HG03175 (cell line): Measurements from ENCODE around the gene COL23A1.

Experiments
- ATAC-seq: cut with Tn5 transposase; IDR thresholded peaks from one replicate; pipeline ENCODE4 v1.9.1; 2021; ENCODE audit warnings: mild to moderate bottlenecking, moderate library complexity; ENCODE audit not compliant: unreplicated experiment

Gene COL23A1

DNA sequence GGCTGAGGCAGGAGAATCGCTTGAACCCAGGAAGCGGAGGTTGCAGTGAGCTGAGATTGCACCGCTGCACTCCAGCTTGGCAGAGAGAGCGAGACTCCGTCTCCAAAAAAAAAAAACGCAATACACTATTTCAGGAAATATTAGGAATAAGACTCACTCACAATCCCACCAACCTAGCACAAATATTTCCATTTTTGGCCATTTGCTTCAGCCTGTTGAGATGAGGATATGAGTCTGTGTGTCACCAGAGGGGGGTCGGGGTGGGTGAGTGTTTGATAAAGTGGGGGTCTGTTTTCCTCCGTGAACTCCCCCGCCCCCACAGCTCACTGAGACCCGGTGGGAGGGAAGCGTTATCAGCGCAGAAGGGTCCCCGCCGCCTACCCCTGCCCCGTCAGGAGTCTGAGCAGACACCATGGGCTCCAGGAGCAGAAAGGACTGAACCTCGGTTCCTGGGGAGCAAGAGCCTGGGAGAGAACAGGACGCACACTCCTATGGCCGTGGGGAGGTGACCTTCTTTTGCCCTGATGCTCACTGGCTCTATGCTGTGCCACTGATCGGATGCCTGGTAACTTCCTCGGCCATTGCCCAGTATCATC, 203.8 kb downstream of the COL23A1 start:
- no peak for ATAC-seq

DNA sequence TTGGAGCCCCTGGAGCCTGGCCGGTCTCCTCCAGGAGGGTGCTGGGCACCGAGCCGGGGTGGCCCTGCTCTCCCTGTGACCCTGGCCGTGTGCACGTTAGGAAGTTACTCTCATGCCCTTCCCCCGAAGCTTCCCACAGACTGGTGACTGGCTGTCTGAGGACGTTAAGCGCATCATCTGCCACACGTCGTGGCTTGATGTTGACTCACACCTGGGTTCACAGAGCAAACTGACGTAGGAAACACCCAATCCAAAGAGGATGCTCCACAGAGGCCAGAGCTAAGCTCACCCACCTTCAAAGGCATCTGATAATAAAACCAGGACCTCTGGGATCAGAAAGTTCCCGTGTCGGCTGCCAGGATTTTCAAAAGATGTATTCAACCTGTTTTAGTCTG, 204.7 kb downstream of the COL23A1 start:
- ATAC-seq, result no peak

DNA sequence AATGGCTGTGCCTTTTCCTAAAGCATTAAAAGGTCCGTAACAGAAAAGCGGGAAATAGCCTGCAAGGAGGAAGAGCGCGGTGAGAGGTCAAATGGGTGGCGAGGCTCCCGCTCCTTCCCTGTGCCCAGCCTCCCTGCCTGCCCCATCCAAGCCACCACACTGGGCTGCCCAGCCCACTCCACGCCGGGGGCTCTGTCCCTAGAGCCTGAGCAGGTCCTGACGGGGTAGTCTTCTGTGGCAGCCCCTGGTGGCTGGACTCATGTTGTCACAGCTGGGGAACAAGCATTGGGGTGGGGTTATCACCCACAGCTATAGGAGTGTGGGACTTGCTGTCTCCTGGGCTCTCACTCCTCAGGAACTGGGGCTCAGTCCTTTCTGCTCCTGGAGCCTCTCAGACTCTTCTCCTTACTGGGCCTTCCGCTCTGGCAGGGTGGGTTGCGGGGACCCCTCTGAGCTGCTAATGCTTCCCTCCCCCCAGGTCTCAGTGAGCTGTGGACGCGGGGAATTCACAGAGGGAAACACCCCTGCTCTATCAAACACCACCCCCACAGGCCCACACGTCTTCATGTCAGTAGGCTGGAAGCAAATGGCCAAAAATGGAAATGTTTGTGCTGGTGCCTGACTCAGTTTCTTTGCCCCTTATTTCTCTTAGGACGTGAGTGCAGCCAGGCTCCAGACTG, 205.2 kb downstream of the COL23A1 start:
- ATAC-seq, result no peak

DNA sequence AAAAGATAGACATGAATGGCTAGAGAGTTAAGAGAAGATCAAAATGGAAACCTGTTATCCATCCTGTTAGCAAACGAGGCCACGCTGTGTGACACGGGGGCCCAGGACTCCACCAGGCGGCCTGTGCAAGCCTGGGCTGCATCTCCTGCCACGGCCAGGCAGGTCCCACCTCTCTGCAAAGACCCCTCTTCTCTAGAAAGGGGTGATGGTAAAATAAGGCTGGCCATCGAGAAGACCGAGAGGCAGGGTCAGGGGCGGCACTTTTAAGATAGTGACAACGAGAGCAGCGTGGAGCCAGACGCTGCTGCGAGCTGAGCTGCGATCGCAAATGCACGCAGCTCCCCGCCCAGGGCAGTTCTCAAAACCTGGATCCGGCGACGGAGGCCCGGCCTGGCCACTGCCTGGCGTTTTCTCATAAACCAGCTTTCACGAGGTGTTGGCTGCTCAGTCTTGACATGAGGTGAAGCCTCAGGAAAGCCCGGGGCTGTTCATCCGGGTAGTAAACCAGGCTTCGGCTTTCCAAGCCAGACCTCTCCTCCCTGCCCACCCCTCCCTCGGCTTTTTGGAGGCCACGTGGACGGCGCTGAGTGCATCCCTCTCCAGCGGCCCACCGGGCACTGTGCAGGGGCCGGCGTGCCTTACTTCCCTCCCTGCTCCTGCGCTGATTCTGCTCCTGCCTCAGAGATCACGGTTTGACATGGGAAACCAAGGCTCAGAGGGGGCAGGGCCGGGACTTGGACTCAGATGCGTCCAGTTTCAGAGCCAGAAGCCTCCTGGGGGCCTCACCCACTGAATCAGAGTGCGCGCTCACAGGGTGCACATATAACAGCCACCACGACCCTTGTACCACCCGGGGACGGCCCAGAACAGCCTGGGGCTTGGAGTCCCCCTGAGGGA, 206.0 kb downstream of the COL23A1 start:
- no peak for ATAC-seq

DNA sequence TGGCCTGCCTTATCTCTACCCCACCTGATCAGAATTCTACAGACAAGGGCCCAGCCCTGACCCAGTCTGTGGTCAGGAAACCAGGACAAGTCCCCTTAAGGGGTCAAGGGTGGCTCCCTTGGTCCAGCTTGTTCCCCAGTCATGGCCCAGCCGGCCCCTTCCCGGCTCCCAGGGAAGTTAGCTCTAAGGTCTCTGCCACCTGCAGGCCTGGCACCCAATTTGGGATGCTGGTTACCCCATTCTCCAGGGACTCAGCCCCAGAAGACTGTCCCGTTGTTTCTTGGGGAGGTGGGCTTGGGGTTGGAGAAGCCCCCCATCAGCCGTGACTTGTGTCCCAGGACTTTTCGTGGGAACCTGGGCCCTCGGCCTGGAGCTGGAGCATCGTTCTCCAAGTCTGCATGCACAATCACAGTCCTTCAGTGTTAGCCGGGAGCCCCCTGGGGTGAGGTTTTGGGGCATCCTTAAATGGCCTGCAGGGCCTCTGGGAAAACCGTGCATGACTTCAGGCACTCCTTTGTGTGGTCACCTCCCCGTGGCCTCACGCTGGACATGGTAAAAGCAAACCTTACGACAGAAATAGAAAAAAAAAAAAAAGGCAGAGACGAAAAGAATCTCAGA, 206.8 kb downstream of the COL23A1 start:
- ATAC-seq, result no peak

DNA sequence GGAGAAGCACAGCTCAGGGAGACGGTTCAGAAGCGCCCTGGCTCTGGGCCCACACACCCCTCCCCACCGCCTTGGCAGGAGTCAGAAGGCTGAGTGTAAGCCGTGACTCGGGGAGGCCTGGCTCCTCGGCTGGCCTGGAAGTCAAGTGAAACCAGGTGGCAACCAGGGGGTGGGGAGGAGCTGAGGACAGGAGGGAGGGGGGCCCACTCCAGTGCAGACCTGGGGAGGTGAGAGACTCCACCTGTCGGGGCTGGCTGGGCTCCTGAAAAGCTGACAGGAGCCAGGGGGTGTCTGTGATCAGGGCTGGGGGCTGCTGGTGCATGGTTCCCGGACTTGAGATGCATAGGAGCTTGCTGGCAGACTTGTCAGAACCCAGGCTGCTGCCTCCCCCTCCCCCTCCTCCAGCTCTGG, 207.4 kb downstream of the COL23A1 start:
- ATAC-seq, result no peak

DNA sequence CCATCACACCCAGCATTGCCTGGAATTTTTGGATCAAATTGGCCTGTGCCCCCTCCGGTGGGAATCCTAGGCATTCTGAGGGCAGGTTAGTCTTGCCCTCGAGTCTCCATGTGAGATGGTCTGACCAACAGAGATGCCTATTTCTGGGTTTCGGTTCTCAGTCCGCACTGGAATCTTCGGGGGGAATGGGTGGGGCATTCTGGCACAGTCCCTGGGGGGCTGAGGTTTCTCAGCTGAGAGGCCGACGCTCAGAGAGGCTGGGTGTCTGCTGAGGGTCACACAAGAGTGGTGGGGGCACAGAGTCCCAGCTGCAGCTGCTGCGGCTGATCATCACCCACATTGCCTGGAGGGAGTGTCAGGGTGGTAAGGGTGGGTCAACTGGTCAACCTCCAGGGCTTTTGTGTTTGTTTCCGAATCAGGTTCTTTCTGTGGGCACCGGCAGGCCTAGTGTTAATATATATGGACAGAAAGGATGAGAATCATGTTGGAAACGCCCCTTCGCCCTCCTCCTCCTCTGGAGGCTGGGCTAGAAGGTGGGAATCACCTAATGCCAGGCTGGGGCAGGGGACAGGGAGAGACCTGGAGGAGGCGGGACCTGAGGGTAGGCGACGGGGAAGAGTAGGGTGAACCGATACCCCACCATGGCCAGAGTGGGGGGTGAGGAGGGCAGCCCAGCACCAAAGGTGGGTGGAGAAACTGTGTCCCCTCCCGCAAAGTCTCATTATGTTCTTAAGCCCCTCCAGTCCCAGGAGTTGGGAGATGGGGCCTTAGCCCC, 208.1 kb downstream of the COL23A1 start:
- no peak for ATAC-seq

DNA sequence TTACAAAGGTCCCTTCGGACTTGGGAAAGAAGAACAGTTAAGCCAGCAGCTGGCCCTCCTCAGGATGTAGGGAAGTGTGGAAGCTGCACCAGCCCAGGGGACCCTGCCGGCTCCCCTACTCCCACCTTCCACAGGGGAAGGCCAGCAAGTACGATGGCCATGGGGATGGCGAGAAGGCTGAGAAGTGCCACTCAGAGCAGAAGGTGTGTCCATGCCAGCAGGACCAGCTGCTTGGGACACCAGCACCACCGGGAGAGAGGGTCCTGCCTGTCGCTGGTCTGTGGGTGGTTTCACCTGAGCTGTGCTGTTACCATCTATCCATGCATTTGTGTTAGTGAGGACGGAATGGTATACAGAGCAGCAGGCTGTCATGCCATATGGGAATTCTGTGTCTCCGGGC, 209.0 kb downstream of the COL23A1 start:
- ATAC-seq, result no peak

DNA sequence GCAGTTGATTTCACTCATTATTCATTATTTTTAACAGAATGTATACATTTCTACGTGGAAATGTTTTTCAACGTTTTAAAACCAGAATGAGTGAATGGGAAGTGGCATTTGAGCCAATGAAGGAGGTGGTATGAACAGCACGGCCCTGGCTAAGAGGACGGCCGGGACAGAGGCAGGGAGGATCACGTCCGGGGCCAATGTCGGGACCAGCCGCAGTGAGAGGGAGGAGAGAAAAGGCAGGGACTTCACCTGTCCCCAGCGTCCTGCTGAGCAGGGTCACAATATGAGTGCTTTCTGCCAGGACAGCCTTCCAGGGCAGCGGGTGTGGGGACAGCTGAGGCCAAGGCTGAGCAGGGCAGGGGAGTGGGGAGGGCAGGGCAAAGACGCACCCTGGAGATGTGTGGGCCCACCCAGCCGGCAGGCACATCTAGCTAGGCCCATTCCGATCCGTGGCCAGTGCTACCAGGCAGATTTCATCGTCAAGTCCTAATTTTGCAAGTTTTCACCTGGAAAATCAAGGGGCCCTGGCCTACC, 209.6 kb downstream of the COL23A1 start:
- ATAC-seq, result no peak

DNA sequence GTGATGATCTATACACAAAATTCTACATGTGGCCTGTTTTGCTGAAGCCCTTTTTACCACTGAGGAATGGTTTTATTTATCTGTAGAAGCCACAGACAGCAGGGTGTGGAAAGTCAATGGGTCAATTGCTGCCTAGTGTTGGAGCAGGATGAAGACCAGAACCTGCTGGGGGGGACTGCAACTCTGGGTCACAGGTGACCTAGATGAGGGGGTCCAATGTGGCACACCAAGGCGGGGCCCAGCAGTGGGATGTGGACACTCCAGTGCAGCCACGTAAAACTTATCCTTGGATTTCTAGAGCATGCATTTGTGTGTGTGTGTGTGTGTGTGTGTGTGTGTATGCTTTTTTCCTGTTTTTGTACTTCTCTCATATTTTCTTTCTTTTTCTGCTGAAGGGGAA, 210.1 kb downstream of the COL23A1 start:
- ATAC-seq, result no peak

DNA sequence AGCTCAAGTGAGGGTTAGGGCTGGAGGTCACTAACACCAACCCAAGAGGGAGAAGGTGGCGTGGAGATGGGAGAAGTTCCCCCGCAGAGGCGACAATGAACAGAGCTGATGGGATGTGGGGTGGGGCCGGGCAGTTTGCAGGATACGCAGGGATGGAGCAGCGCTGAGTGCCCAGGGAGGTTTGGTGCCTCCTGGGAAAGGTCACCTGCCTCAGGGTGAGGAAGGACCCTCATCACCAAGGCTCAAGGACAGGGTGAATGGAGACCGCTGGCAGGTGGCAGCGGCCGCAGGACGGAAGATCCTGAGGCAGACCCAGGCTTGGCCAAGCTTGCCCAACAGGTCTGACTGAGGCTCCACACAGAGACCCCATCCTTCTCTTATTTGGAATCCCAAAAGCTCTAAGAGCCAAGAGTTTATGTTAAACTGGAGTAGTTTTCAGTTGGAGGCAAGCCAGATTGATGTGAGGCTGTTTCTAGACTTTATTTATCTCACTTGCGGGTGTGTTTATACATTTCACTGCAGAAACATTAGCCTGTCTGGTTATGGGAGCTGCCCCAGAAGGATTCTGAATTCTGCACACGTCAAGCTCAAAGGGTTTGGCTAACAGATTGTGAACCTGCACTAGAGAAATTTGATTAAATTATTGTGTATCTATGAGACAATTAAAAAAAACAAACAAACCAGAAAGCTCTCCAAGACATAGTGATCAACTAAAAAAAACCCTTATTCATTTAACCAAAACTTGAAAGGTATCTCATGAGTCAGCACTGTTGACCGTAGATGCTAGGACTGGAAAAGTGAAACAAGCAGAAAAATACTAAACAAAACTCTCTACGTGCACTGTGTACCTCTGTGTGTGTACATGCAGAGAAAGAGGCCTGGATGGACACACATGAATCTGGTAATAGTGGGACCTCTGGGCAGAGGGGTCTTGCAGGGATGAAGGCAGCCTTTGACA, 211.4 kb downstream of the COL23A1 start:
- no peak for ATAC-seq

DNA sequence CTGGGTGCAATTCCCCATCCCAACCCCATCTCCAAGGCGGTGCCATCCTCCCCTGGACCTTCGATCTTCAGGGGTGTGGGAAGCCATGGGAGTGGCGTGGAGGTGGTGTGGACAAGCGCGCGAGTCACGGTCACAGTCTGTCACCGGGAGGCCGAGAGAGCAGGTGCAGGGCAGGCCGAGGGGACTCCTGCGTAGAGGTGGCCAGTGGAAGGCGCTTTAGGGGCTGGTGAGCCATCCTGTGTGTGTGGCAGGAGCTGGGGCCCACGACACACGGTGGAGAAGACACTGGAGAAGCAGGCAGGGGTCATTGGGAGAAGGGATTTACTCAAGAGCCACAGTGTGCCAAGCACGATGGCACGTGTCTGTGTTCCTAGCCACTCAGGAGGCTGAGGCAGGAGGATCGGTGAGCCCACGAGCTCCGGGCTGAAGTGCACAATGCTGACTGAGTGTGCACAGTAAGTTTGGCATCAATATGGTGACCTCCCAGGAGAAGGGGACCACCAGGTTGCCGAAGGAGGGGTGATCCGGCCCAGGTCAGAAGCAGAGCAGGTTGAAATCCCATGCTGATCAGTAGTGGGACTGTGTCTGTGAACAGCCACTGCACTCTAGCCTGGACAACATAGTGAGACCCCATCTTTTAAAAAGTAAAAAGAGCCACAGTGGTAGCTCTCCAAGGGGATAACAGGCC, 212.5 kb downstream of the COL23A1 start:
- ATAC-seq, result no peak

DNA sequence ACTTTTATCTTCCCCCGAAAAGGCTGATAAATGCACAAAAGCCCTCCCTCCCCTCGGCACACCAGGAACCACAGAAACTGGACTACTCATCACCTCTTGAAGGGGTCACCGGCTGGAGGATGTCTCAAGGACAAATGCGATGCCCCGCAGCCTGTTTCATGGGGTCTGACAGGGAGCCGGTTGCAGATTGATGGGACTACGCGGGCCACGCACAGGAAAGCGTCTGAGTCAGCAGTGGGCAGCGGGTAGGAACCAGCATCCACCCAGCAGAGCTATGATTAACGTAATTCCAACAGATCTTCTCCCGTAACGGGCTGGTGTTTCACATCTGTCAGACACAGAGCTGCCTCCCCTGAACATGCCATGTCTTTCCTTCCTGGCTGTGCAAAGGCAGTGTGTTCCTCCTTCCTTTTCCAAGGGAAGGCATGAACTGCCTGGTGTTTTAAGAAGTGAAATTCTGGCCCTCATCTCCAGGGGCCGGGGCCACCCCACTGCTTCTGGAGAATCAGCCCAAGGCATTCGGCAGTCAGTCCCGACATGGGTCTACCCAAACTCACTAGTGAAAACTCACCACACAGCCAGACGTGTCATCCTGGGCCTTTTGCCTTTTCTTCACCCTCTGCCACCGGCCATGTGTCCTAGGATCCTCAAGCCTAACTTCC, 213.1 kb downstream of the COL23A1 start:
- ATAC-seq, result no peak

DNA sequence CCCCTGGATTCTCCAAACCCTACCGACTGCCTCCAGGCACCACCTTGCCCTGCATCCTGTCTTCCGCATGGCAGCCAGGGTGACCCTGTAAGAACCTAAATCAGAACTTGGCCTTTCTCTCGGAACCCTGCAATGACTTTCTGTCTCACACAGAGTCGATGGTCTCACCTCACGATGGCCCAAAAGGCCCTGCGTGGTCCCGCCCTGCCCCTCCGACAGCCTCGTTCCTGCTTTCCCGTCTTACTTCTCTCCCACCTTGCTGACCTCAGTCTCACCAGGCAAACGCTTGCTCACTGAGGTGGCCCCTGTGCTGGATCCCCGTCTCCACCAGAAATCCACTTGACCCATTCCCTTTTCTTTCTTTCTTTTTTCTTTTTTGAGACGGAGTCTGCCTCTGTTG, 214.8 kb downstream of the COL23A1 start:
- ATAC-seq, result no peak

DNA sequence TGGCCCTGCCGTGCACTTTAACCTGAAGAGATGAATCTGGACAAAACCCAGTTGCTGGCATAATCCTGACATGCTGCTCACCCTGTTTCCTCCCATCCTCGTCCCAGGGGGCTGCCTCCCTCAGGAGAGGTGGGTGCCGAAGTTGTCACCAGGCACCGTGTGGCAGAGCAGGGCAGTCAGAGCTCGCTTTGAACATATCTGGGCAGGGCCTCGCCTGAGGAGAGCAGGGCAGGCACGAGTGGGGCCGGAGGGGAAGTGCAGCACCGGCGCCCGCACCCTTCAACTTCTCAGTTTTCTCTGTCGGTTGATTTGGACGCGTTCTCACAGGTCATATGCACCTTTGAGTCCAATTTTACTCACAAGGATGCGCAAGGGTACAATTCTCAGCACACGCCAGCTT, 216.5 kb downstream of the COL23A1 start:
- no peak for ATAC-seq

DNA sequence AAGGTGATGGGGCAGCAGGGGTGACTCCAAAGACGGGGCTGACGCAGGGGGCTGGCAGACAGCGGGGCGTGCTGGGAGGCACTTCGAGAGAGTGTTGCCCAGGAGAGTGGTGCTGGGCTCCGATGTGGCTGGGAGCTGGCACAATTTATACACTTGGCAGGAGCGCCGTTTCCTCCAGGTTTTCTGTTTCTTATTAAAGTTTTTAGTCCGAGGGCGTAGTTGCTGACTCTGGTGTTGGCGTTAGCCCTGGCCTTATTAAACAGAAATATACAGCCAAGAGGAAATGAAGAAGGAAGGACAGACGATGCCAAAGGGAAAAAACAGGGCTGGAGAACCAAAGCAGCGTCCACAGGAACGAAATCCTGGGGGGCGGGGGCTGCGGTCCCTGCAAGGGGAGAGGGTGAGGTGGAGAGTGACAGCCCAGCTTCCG, 218.0 kb downstream of the COL23A1 start:
- no peak for ATAC-seq

DNA sequence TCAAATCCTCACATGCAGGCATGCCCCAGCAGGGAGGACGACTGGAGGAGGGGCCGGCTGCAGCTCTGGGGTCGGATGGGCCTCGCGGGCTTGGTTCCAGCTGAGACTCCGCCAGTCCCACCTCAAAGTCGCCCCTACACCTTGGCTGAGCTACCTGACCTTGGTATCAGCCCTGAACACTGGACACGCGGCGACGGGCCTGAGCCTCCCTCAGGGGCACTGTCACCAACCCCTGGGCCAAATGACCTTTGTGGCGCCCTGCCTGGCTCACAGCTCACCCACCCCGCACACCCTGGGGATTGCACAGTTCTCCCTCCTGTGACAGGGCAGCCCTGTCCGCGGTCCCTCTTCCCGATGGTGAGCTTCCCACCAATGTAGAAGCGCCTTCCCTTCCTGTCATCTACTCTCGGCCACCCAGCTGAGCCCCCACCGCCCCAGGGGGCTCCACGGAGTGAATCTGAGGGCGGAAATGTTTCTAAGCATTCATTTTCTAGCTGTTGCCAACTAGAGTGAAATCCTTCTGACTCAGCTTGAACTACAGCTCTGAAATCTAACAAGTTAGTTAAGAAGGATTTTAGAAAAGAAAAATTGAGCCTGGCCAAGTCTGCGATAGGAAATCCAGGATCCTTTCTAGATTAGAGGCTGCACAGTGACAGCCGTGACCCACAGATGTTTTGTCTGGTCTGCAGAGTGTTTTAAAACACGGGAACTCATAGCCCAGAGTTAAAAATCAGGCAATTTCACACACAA, 218.7 kb downstream of the COL23A1 start:
- no peak for ATAC-seq

DNA sequence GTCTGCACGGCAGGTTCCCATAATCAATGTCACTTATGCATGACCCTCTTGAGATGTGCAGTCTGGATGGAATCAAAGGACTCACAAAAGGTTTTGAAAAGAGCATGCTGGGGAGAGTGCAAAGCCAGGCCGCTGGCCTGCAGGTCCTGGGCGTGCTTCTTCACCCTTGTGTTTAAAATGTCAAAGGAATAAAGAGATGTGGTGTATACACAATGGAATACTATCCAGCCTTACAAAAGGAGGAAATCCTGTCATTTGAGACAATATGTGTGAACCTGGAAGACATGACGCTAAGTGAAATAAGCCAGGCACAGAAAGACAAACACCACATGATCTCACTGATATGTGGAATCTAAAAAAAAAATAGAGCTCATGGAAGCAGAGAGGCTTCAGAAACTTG, 220.1 kb downstream of the COL23A1 start:
- ATAC-seq, result no peak
